ENCODE results near the gene LPAR2. TPM values are rescaled to one million over a fixed set of nuclear protein-coding genes. Genes with fewer than 3 reads are reported as not detected.

Gene LPAR2
- total RNA-seq, 1 donor from 2014 or later, result 40.3 TPM

GRCh38 chr19:19637186-19637522, 9.1 kb upstream of the LPAR2 start:
- DNase-seq, result no peak
- peaks cover 83% of the 10 kb centered on the region for H3K36me3 ChIP-seq

GRCh38 chr19:19636573-19637185, 8.7 kb upstream of the LPAR2 start:
- no peak overlapping the region for H3K27ac ChIP-seq
- no peaks in the 10 kb centered on the region for H3K27me3 ChIP-seq (ENCODE audit: low read depth)
- H3K9me3 ChIP-seq, result no peaks in the 10 kb centered on the region
- no peaks in the 10 kb centered on the region for H3K4me1 ChIP-seq
- TF ChIP-seq CTCF (IDR thresholded peaks at IDR 0.05), result no peak
- ATAC-seq (no peak), DNase-seq (no peak)
- intact Hi-C loops (cut with DNase I), result no loop called here
- H3K36me3 ChIP-seq, result peaks cover 81% of the 10 kb centered on the region
- H3K4me3 ChIP-seq, result no peak overlapping the region

More at GRCh38 chr19:19637186-19637522, 9.1 kb upstream of the LPAR2 start:
- no peak for TF ChIP-seq CTCF (IDR thresholded peaks at IDR 0.05)
- Histone ChIP-seq H3K4me1 (no peaks in the 10 kb centered on the region), H3K27ac (no peak overlapping the region), H3K27me3 (ENCODE audit: low read depth) (no peaks in the 10 kb centered on the region), H3K9me3 (no peaks in the 10 kb centered on the region), H3K4me3 (no peak overlapping the region)
- intact Hi-C loops (cut with DNase I), result no loop called here
- no peak for ATAC-seq

- TF ChIP-seq CTCF (IDR thresholded peaks at IDR 0.05), result no peak
- Histone ChIP-seq H3K27me3 (ENCODE audit: low read depth) (no peaks in the 10 kb centered on the region), H3K4me3 (no peak overlapping the region), H3K4me1 (no peaks in the 10 kb centered on the region), H3K36me3 (peaks cover 81% of the 10 kb centered on the region), H3K9me3 (no peaks in the 10 kb centered on the region), H3K27ac (no peak overlapping the region)
- no peak for ATAC-seq
- no peak for DNase-seq
- intact Hi-C loops (cut with DNase I), result no loop called here
Observed at GRCh38 chr19:19635313-19635702, 7.3 kb upstream of the LPAR2 start.

GRCh38 chr19:19634516-19635312, 6.7 kb upstream of the LPAR2 start:
- Histone ChIP-seq H3K27ac (no peak overlapping the region), H3K4me1 (no peaks in the 10 kb centered on the region), H3K27me3 (ENCODE audit: low read depth) (no peaks in the 10 kb centered on the region), H3K36me3 (peaks cover 77% of the 10 kb centered on the region), H3K9me3 (no peaks in the 10 kb centered on the region), H3K4me3 (no peak overlapping the region)
- ATAC-seq (no peak), DNase-seq (no peak)
- no peak for TF ChIP-seq CTCF (IDR thresholded peaks at IDR 0.05)
- intact Hi-C loops (cut with DNase I), result no loop called here

GRCh38 chr19:19633711-19634515, 5.9 kb upstream of the LPAR2 start:
- no peaks in the 10 kb centered on the region for H3K4me1 ChIP-seq
- intact Hi-C loops (cut with DNase I), result no loop called here
- TF ChIP-seq CTCF (IDR thresholded peaks at IDR 0.05), result no peak
- ATAC-seq (no peak), DNase-seq (no peak)
- H3K9me3 ChIP-seq, result no peaks in the 10 kb centered on the region
- no peak overlapping the region for H3K27ac ChIP-seq
- peaks cover 71% of the 10 kb centered on the region for H3K36me3 ChIP-seq
- H3K4me3 ChIP-seq, result no peak overlapping the region
- no peaks in the 10 kb centered on the region for H3K27me3 ChIP-seq (ENCODE audit: low read depth)

Measured in lower lobe of right lung (tissue), 2 donors.